Pancreas (tissue), 10 donors: ENCODE results near the gene RNF144A. TPM values are rescaled to one million over a fixed set of nuclear protein-coding genes. Genes with fewer than 3 reads are reported as not detected.
A peak's percentile ranks its signal among the peaks of the same experiment; 100 is the strongest.

ENCODE experiments used
- ATAC-seq, 4 donors: fragments of 200-7000 bp; cut with Tn5 transposase; one replicate each; pipeline versions ENCODE4 v1.8.0 to v1.9.1; 2020; ENCODE audit warnings: mild to moderate bottlenecking in 4 of 4, moderate library complexity in 4 of 4
- DNase-seq, 6 donors: peaks; one replicate each; pipeline ENCODE4 v3.0.0-alpha.2; 2020
- FAIRE-seq: peaks from 2 replicates; lab custom pipeline; 2012; peaks lifted over from hg19 to GRCh38; lab: Jason Lieb, UNC
- H3K27ac ChIP-seq, 4 donors: fragments of 200-600 bp; sonication (generic); 1 replicate in 3 of 4; 2 replicates in 1 of 4; pipeline versions ENCODE4 v1.5.0 to v1.8.0; 2020
- H3K27me3 ChIP-seq, 4 donors: fragments of 200-600 bp; one replicate each; pipeline ENCODE4 v1.8.0; 2021
- H3K36me3 ChIP-seq, 3 donors: fragments of 200-600 bp; sonication (generic) in 1 of 3; one replicate each; pipeline versions ENCODE4 v1.5.0 to v1.8.0; 2020 to 2021
- H3K4me1 ChIP-seq, 3 donors: fragments of 200-600 bp; one replicate each; pipeline ENCODE4 v1.8.0; 2021
- H3K4me3 ChIP-seq, 4 donors: fragments of 200-600 bp; sonication (generic) in 2 of 4; one replicate each; pipeline versions ENCODE4 v1.5.0 to v1.8.0; 2020 to 2021
- H3K9me3 ChIP-seq, 4 donors: fragments of 200-600 bp; one replicate each; pipeline ENCODE4 v1.8.0; 2021
- WGBS, 2 donors: extraction: QIAGEN DNeasy Blood & Tissue Kit; methylation state at CpG; one replicate each; pipeline ENCODE4 v1.1.7; 2013; 5-methylcytosine and 5-hydroxymethylcytosine counted together
- intact Hi-C, 3 donors: fragments of 100-400 bp; cut with DNase I; formaldehyde crosslinking; loops; one replicate each; pipeline versions ENCODE4 v1.11.1 to v1.14.2; 2022
- polyA plus RNA-seq, 2 donors: library from polyadenylated mRNA; stranded (reverse); fragments of 200-250 nt; gene quantifications; one replicate each; pipeline ENCODE4 v1.2.3, GENCODE V29; 2013
- total RNA-seq, 6 donors: library from RNA; stranded (reverse); fragmentation: NEBNext Ultra II Directional in 4 of 6; extraction: Animal tissue kit (Norgen Biotek cat#: 25700) in 4 of 6; gene quantifications; one replicate each; pipeline versions ENCODE4 v1.2.1 to v1.2.4, GENCODE V29; 2021 to 2023
- TF ChIP-seq, protein P1 (sequence below), 4 donors: fragments of 200-600 bp; sonication (generic) in 3 of 4; IDR thresholded peaks; one replicate each; pipeline versions ENCODE4 v1.5.0 to v1.8.0; 2021; ENCODE audit warnings: antibody characterized with exemption in 4 of 4
- donor health status: healthy with polysubstance abuse.
- donor health status: DM: no; HTN: no; CAD: no; lungs with moderate emphysema.
- donor health status: DM: no; HTN: no; CAD: no.
- donor health status: control.
- donor health status: control.
- donor health status: Bipolar disorder and iron deficiency.
- donor health status: DM: yes; HTN: yes; CAD: no.
- donor health status: DM: no; HTN: no; CAD: no.
- donor health status: DM: no; HTN: no; CAD: no.
- donor health status: DM: yes; HTN: yes; CAD: no.

RNF144A gene
- total and polyA plus RNA-seq, 8 donors, result 9.4 to 78.7 (median 34.1) TPM

DNA sequence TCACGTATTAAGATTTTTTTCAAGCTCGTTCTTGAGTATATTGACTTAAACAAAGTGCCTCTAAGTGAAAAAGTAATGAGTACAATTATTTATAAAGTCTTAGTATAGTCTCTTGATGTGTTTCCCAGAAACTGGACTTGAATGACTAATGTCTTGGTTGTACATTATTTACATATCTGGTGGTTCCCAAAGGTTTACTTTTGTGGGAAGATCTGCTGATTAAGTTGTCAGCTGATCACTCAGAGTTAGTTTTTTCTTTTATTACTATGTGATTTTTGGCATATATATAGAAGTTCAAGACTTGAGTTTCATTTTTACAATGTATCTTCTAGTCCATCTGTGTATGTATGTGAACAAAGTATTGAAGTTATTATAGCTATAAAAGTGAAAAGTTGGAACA is 29.5 kb downstream of the RNF144A start:
- H3K9me3 ChIP-seq, result no peaks in the 10 kb centered on the region
- peaks cover 18 to 32% (median 23%) of the 10 kb centered on the region in 3 donors for H3K4me1 ChIP-seq
- ATAC-seq (peak; percentile 49 to 72 (median 60)), FAIRE-seq (no peak), DNase-seq (no peak)
- no peaks in the 10 kb centered on the region for H3K27me3 ChIP-seq
- WGBS, 2 donors, result 33 to 43% methylated on average over 2 of the region's 2 CpGs
- no peak overlapping the region for H3K4me3 ChIP-seq
- intact Hi-C loops, result no loop called here
- TF ChIP-seq, protein P1, sequence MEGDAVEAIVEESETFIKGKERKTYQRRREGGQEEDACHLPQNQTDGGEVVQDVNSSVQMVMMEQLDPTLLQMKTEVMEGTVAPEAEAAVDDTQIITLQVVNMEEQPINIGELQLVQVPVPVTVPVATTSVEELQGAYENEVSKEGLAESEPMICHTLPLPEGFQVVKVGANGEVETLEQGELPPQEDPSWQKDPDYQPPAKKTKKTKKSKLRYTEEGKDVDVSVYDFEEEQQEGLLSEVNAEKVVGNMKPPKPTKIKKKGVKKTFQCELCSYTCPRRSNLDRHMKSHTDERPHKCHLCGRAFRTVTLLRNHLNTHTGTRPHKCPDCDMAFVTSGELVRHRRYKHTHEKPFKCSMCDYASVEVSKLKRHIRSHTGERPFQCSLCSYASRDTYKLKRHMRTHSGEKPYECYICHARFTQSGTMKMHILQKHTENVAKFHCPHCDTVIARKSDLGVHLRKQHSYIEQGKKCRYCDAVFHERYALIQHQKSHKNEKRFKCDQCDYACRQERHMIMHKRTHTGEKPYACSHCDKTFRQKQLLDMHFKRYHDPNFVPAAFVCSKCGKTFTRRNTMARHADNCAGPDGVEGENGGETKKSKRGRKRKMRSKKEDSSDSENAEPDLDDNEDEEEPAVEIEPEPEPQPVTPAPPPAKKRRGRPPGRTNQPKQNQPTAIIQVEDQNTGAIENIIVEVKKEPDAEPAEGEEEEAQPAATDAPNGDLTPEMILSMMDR (IDR thresholded peaks at IDR 0.05), result no peak
- H3K36me3 ChIP-seq, result peaks cover 0 to 10% (median 0%) of the 10 kb centered on the region in 3 donors
- H3K27ac ChIP-seq, result peak overlapping the region in 2 of 4 donors; percentile 23 to 46

DNA sequence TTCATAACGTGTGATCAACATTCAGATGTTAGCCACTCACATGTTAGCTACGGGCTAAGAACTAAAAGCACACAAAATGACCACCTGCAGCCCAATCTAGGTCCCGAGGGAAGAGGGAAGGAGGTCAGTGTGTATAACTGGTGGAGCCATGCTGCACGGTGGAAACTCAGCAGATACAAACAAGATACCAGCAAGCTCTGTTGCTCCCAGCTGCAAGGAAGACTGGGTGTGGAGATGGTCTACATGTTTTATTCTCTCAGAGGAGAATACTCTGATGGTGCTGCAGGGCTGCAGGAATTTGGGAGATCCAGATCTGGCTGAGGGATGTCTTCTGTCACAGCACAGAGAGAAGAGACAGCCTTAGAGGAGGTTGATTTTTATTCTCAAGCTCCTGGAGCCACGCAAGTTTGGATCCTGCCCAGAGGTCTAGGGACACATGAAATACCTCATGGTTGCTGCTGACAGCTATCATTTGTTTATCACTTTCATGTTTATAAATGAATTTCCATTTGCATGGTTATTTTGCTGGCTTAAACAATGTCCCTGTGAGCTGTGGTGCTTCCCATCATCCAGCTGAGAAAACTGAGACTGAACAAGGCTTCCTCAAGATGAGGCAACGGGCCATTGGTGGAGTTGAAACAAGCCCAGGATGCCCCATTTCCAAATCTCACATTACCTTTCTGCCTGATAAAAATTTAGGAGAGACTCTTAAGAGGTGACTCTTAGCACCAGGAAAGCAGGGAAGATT is 30.9 kb downstream of the RNF144A start:
- TF ChIP-seq, protein P1 (IDR thresholded peaks at IDR 0.05), result no peak
- Histone ChIP-seq H3K4me1 (peaks cover 18 to 31% (median 23%) of the 10 kb centered on the region in 3 donors), H3K36me3 (peaks cover 0 to 6% (median 0%) of the 10 kb centered on the region in 3 donors), H3K4me3 (no peak overlapping the region), H3K9me3 (no peaks in the 10 kb centered on the region), H3K27me3 (no peaks in the 10 kb centered on the region), H3K27ac (no peak overlapping the region)
- WGBS, 2 donors, result 86% methylated on average over 6 of the region's 6 CpGs
- FAIRE-seq (no peak), DNase-seq (no peak), ATAC-seq (no peak)
- intact Hi-C loops, result no loop called here

DNA sequence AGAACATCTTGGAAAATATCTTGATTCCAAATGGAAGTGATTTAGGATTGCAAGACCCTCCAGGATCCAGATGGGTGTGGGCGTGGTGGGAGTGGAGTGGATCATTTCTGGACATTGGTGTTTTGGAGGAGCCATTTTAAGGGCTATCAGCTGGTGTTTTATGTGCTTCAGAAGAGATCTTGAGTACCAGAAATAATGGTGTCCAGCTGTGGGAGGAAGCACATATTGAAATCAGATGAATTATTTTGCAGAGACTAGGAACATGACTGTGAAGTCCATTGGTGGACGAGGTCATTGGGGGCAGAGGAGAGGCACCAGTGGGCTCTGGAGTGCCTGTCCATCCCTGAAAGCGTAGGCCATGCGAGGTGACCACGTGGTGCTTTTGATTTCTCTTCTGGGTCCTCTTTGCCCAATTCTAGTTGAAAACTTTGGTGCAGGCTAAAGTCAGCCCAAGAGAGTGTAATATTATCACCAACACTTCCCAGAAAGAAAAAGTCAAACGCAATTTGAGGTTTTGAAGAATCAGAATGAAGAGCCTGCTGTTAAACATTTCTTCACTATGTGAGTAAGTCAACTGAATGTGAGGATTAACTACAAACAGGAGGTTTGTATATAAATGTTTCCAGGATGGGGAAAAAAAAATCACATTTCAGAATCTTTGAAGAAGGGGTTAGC is 31.6 kb downstream of the RNF144A start:
- TF ChIP-seq, protein P1 (IDR thresholded peaks at IDR 0.05), result no peak
- Histone ChIP-seq H3K9me3 (no peaks in the 10 kb centered on the region), H3K36me3 (peaks cover 0 to 6% (median 0%) of the 10 kb centered on the region in 3 donors), H3K27ac (no peak overlapping the region), H3K27me3 (no peaks in the 10 kb centered on the region), H3K4me1 (peaks cover 18 to 31% (median 23%) of the 10 kb centered on the region in 3 donors), H3K4me3 (no peak overlapping the region)
- no peak for ATAC-seq
- intact Hi-C loops, result no loop called here
- DNase-seq, result no peak
- 93 to 97% methylated on average over 6 of the region's 6 CpGs for WGBS, 2 donors
- no peak for FAIRE-seq

DNA sequence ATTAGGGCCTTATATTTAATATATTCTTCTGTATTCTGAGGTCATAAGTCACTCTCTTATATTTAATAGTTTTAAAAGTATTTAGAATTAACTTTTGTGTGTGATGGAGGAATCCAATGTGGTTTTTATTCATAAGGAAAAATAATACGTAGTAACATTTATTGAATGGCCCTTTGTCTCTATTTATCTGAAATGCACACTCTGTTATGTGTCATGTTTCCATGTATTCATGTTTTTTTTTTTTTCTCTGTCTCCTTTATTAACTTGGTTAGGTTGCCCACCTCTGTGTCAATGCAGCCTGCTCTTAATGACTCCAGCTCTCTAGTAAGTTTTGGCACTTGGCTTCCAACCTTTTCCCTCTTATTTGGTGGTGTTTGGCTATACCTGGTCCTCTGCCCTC is 33.8 kb downstream of the RNF144A start:
- H3K4me1 ChIP-seq, result peaks cover 16 to 27% (median 26%) of the 10 kb centered on the region in 3 donors
- H3K27me3 ChIP-seq, result no peaks in the 10 kb centered on the region
- ATAC-seq, result no peak
- H3K9me3 ChIP-seq, result no peaks in the 10 kb centered on the region
- DNase-seq, result no peak
- WGBS, 2 donors, result 71 to 92% methylated on average over 1 of the region's 1 CpG
- H3K36me3 ChIP-seq, result no peaks in the 10 kb centered on the region
- TF ChIP-seq, protein P1 (IDR thresholded peaks at IDR 0.05), result no peak
- no peak for FAIRE-seq
- H3K4me3 ChIP-seq, result no peak overlapping the region
- intact Hi-C loops, result no loop called here
- H3K27ac ChIP-seq, result no peak overlapping the region
